ENCODE measurements around the gene OSBPL5. TPM values are rescaled to one million over a fixed set of nuclear protein-coding genes. Genes with fewer than 3 reads are reported as not detected.

OSBPL5 gene
- total and polyA plus RNA-seq, 2 of the 4 experiments (the other 2 are of a cell fraction), result 14.9 to 22.3 TPM

DNA sequence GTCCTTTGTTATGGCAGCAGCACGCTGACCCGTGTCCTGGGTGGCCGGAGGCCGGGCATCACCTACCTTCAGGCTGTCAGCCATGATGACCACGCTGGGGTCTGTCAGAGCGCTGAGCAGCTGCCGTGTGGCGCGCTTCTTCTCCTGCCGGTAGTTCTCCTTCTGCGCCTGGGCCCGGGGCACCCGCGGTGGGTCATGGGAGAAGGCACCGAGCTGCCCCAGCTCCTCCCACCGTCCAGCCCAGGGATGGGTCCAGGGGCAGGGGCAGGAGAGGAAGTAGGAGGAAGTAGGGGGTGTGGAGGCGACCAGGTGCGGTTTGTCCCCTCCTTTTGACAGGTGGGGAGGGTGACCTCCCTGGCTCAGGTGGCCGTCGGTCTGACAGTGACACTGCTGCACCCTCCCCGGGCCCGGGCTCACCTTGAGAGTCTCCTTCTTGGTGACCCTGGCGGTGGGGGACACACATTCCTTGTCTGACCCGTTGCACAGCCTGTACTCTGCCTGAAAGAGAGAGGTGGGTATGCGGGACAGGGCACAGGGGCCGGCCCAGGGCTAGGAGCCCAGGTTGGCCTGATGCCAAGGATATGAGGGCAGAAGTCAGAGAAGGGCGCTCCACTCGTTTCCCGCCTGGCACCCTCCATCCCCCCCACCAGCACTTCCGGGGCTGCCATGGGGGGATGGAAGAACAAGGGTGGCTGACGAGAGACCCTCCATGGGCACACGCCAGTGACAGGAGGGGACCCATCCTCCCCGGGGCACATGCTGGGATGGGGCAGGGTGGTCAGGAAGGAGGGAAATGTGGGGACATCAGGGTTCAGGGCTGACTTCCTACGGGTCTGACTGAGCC lies 43.0 kb downstream of the OSBPL5 start:
- H2AK5ac ChIP-seq (ENCODE audit: low read depth, low read length), result no peak overlapping the region
- ChIA-PET CTCF (no interaction called here), POLR2A (ENCODE audit: unreplicated experiment) (no interaction called here)
- no peak overlapping the region for H2BK20ac ChIP-seq (ENCODE audit: low read depth, low read length)
- TF ChIP-seq MXI1 (IDR thresholded peaks at IDR 0.05; ENCODE audit: borderline replicate concordance, low read depth, low read length), result no peak
- TF ChIP-seq RCOR1 (IDR thresholded peaks at IDR 0.05; ENCODE audit: insufficient replicate concordance, low read length), result no peak
- TF ChIP-seq USF2 (IDR thresholded peaks at IDR 0.05; ENCODE audit: low read depth, low read length), result no peak
- no peak for TF ChIP-seq NFE2L2 (IDR thresholded peaks at IDR 0.05; ENCODE audit: low read depth, low read length)
- TF ChIP-seq, protein P1, sequence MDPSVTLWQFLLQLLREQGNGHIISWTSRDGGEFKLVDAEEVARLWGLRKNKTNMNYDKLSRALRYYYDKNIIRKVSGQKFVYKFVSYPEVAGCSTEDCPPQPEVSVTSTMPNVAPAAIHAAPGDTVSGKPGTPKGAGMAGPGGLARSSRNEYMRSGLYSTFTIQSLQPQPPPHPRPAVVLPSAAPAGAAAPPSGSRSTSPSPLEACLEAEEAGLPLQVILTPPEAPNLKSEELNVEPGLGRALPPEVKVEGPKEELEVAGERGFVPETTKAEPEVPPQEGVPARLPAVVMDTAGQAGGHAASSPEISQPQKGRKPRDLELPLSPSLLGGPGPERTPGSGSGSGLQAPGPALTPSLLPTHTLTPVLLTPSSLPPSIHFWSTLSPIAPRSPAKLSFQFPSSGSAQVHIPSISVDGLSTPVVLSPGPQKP (IDR thresholded peaks at IDR 0.05; ENCODE audit: borderline replicate concordance, low read depth, low read length), result no peak
- TF ChIP-seq MAFK (IDR thresholded peaks at IDR 0.05; ENCODE audit: low read depth, low read length), result no peak
- TF ChIP-seq RFX5 (IDR thresholded peaks at IDR 0.05; ENCODE audit: low read depth, low read length), result no peak
- no peak for TF ChIP-seq BHLHE40 (IDR thresholded peaks at IDR 0.05; ENCODE audit: low read depth, low read length)
- dilution Hi-C loops (cut with HindIII; ENCODE audit: low sequenced_read_pairs, unreplicated experiment), result no loop called here
- H3K23ac ChIP-seq (ENCODE audit: low read depth, low read length), result no peak overlapping the region
- no peak for DNase-seq
- no peak overlapping the region for H4K5ac ChIP-seq (ENCODE audit: low read depth, low read length)
- H3K14ac ChIP-seq (replicated peaks; ENCODE audit: low read depth, low read length), result no peak overlapping the region
- no peak overlapping the region for H2BK5ac ChIP-seq (ENCODE audit: low read depth, low read length, poor library complexity, severe bottlenecking)
- H2BK15ac ChIP-seq (ENCODE audit: low read depth, low read length), result no peak overlapping the region
- no peaks in the 10 kb centered on the region for H3K27me3 ChIP-seq (ENCODE audit: control insufficient read depth, insufficient read depth, low read length)
- intact Hi-C loops (cut with micrococcal nuclease), result loop anchor here (5.0 kb wide), 1 partner anchor 40 kb away; no protein-coding TSS in a partner anchor
- no peak overlapping the region for H4K91ac ChIP-seq (ENCODE audit: insufficient read depth, low read depth, low read length)
- H3K4me3 ChIP-seq (ENCODE audit: insufficient read depth, low read depth, low read length), result no peak overlapping the region
- no peak overlapping the region for H3K18ac ChIP-seq (ENCODE audit: low read depth, low read length)
- peak overlapping the region; percentile 40 for H2AFZ ChIP-seq (replicated peaks; ENCODE audit: low read length, poor library complexity)
- no peaks in the 10 kb centered on the region for H3K9me3 ChIP-seq (ENCODE audit: control insufficient read depth, insufficient read depth, low read length)
- in situ Hi-C loops (cut with MboI; ENCODE audit: low sequenced_read_pairs), result no loop called here
- peak overlapping the region; percentile 47 for H2AK9ac ChIP-seq (replicated peaks; ENCODE audit: low read depth, low read length, poor library complexity)
- H2BK120ac ChIP-seq (ENCODE audit: low read depth, low read length), result no peak overlapping the region
- ATAC-seq (ENCODE audit: low read depth), result no peak
- BruUV-seq (replicated peaks), result no TSS peak
- H3K36me3 ChIP-seq (ENCODE audit: control insufficient read depth, insufficient read depth, low read length), result peaks cover 51% of the 10 kb centered on the region
- H3K4ac ChIP-seq (ENCODE audit: low read depth, low read length), result no peak overlapping the region
- H3K56ac ChIP-seq (ENCODE audit: extremely low read depth, insufficient read depth, low read length), result no peak overlapping the region
- no peak overlapping the region for H3K9ac ChIP-seq (ENCODE audit: low read depth, low read length)
- peaks cover 19% of the 10 kb centered on the region for H4K20me1 ChIP-seq (ENCODE audit: insufficient read depth, low read length)
- H3K79me1 ChIP-seq (ENCODE audit: low read depth in 1 of 2, low read length in 2 of 2), result peaks cover 0 to 9% of the 10 kb centered on the region in 2 experiments; a peak in 3 of 4 replicates
- H3K27ac ChIP-seq (ENCODE audit: insufficient read depth, low read length), result no peak overlapping the region
- 93% methylated on average over 6 of the region's 34 CpGs; no CpG with 5 or more reads in 1 of the 2 experiments for WGBS, 2 experiments (ENCODE audit: extremely low coverage in 2 of 2, insufficient read length in 1 of 2)
- peaks cover 12% of the 10 kb centered on the region for H3K9me1 ChIP-seq (ENCODE audit: insufficient read depth, low read length)
- H3K4me2 ChIP-seq (ENCODE audit: low read depth, low read length), result no peak overlapping the region
- peaks cover 6% of the 10 kb centered on the region for H3K4me1 ChIP-seq (ENCODE audit: control insufficient read depth, insufficient read depth, low read length)
- no peak overlapping the region for H4K8ac ChIP-seq (ENCODE audit: low read depth in 2 of 2, low read length in 2 of 2)

All from IMR-90 (cell line).